HL-60 (cell line): ENCODE data around the gene ZMPSTE24.
A peak's percentile ranks its signal among the peaks of the same experiment; 100 is the strongest.

Experiments
- DNase-seq, 2 experiments: peaks; one replicate each; pipeline ENCODE4 v3.0.0-alpha.2; 2010 to 2020; ENCODE audit warnings: low read depth in 1 of 2, low spot score in 1 of 2
- H3K27ac ChIP-seq: fragments of 250-450 bp; sonication (Bioruptor Pico); replicated peaks from 2 replicates; pipeline ENCODE4 v1.5.1; 2020; ENCODE audit warnings: mild to moderate bottlenecking, moderate library complexity
- H3K27me3 ChIP-seq: fragments of 250-450 bp; sonication (Bioruptor Pico); 2 replicates; pipeline ENCODE4 v1.5.1; 2021; ENCODE audit warnings: mild to moderate bottlenecking, moderate library complexity; ENCODE audit not compliant: insufficient read depth, poor library complexity, severe bottlenecking
- H3K4me3 ChIP-seq: replicated peaks from 2 replicates; pipeline ENCODE4 v1.5.1; 2011; ENCODE audit warnings: mild to moderate bottlenecking, control low read depth, low read length; ENCODE audit not compliant: insufficient read depth
- GABPA ChIP-seq: IDR thresholded peaks from 2 replicates; pipeline ENCODE4 v1.6.1; 2012; ENCODE audit warnings: low read depth
- POLR2AphosphoS5 ChIP-seq: IDR thresholded peaks from 2 replicates; pipeline ENCODE4 v1.6.1; 2012; ENCODE audit warnings: low read depth
- SPI1 ChIP-seq: IDR thresholded peaks from 2 replicates; pipeline ENCODE4 v1.6.1; 2012; ENCODE audit warnings: low read depth, mild to moderate bottlenecking, borderline replicate concordance
- TF ChIP-seq, protein P1 (sequence below): IDR thresholded peaks from one replicate; pipeline ENCODE4 v1.5.1; 2011; ENCODE audit warnings: low read length, control low read depth, inconsistent platforms; ENCODE audit not compliant: insufficient read depth
- TF ChIP-seq, protein P2 (sequence below): IDR thresholded peaks from 2 replicates; pipeline ENCODE4 v1.6.1; 2012; ENCODE audit warnings: low read depth; ENCODE audit not compliant: insufficient replicate concordance

The ZMPSTE24 gene

DNA sequence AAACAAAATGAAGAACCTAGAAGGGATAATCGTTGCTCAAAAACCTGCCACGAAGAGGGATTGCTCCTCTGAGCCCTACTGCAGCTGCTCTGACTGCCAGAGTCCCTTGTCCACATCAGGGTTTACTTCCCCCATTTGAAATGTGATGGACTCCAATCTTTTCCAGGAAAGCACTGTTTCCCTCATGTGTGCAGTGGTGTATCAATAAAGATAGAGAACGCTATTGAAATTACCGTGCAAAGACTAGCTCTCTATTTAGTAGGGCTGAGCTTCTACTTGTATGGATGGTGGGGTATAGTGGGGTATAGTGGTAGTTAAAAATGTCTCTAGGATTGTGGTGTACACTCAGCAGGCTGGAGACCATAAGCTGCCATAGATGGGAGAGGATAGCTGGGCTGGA is 6.6 kb upstream of the ZMPSTE24 start:
- Histone ChIP-seq H3K27ac (no peak overlapping the region), H3K4me3 (no peak overlapping the region), H3K27me3 (no peaks in the 10 kb centered on the region)
- TF ChIP-seq, protein P1, sequence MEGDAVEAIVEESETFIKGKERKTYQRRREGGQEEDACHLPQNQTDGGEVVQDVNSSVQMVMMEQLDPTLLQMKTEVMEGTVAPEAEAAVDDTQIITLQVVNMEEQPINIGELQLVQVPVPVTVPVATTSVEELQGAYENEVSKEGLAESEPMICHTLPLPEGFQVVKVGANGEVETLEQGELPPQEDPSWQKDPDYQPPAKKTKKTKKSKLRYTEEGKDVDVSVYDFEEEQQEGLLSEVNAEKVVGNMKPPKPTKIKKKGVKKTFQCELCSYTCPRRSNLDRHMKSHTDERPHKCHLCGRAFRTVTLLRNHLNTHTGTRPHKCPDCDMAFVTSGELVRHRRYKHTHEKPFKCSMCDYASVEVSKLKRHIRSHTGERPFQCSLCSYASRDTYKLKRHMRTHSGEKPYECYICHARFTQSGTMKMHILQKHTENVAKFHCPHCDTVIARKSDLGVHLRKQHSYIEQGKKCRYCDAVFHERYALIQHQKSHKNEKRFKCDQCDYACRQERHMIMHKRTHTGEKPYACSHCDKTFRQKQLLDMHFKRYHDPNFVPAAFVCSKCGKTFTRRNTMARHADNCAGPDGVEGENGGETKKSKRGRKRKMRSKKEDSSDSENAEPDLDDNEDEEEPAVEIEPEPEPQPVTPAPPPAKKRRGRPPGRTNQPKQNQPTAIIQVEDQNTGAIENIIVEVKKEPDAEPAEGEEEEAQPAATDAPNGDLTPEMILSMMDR, result no peak
- TF ChIP-seq, protein P2, sequence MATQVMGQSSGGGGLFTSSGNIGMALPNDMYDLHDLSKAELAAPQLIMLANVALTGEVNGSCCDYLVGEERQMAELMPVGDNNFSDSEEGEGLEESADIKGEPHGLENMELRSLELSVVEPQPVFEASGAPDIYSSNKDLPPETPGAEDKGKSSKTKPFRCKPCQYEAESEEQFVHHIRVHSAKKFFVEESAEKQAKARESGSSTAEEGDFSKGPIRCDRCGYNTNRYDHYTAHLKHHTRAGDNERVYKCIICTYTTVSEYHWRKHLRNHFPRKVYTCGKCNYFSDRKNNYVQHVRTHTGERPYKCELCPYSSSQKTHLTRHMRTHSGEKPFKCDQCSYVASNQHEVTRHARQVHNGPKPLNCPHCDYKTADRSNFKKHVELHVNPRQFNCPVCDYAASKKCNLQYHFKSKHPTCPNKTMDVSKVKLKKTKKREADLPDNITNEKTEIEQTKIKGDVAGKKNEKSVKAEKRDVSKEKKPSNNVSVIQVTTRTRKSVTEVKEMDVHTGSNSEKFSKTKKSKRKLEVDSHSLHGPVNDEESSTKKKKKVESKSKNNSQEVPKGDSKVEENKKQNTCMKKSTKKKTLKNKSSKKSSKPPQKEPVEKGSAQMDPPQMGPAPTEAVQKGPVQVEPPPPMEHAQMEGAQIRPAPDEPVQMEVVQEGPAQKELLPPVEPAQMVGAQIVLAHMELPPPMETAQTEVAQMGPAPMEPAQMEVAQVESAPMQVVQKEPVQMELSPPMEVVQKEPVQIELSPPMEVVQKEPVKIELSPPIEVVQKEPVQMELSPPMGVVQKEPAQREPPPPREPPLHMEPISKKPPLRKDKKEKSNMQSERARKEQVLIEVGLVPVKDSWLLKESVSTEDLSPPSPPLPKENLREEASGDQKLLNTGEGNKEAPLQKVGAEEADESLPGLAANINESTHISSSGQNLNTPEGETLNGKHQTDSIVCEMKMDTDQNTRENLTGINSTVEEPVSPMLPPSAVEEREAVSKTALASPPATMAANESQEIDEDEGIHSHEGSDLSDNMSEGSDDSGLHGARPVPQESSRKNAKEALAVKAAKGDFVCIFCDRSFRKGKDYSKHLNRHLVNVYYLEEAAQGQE, result no peak
- TF ChIP-seq GABPA (no peak), POLR2AphosphoS5 (no peak), SPI1 (no peak)
- peak in 1 of 2 experiments; percentile 8 for DNase-seq

DNA sequence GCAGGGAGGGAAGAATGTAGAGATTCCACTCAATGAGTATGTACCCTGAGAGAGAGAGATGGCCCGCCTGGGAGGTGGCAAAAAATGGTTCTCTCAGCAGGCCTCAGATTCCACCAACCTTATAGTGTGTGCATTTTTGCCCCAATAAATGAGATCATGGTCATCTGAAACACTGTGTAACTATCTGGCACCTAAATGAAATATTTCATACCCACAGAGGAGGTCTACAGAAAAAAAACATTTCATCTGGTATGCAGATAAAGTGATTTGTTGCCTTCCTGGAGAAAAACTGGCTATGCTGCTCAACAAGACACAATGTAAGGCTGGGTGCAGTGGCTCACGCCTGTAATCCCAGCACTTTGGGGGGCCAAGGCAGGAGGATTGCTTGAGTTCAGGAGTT is 5.4 kb upstream of the ZMPSTE24 start:
- no peak for DNase-seq
- Histone ChIP-seq H3K27ac (no peak overlapping the region), H3K27me3 (no peaks in the 10 kb centered on the region), H3K4me3 (no peak overlapping the region)
- TF ChIP-seq, protein P2, result no peak
- no peak for TF ChIP-seq SPI1
- TF ChIP-seq, protein P1, result no peak
- no peak for TF ChIP-seq GABPA
- no peak for TF ChIP-seq POLR2AphosphoS5

DNA sequence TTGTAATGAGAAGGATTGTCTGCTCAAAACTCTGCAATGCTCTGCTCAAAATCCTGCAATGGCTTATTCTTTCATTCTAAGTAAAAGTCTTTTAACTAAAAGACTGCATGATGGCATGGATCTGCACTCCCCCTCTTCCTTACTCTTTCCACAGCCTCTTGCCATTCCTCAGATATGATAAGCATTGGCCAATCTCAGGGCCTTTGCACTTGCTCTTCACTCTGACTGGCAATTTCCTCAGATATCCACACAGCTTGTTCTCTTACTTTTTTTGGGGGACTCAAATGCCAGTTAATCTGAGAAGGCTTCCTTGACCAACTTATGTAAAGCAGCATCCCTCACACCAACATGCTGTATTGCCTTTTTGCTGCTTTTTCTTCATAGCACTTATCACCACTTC is 2.8 kb upstream of the ZMPSTE24 start:
- Histone ChIP-seq H3K27ac (no peak overlapping the region), H3K27me3 (no peaks in the 10 kb centered on the region), H3K4me3 (no peak overlapping the region)
- TF ChIP-seq, protein P1, result no peak
- TF ChIP-seq POLR2AphosphoS5, result no peak
- TF ChIP-seq SPI1, result no peak
- no peak for TF ChIP-seq GABPA
- TF ChIP-seq, protein P2, result no peak
- DNase-seq, result no peak
